Activated CD8-positive, alpha-beta memory T cell treated with anti-CD3 and anti-CD28 coated beads, Interleukin-2, amount 50 U/mL, for 4 hours (primary cell): ENCODE data around the gene CIC.
"Not testable (repeated sequence)": the region's sequence is repeated elsewhere in the genome, so short reads cannot be mapped to it uniquely, and the experiment has no call there.

Source experiments
- DNase-seq: peaks from one replicate; pipeline ENCODE4 v3.0.0-alpha.2; 2020

Gene CIC

GRCh38 chr19:42315024-42315423, 46.0 kb downstream of the CIC start:
- DNase-seq, result no peak

DNA sequence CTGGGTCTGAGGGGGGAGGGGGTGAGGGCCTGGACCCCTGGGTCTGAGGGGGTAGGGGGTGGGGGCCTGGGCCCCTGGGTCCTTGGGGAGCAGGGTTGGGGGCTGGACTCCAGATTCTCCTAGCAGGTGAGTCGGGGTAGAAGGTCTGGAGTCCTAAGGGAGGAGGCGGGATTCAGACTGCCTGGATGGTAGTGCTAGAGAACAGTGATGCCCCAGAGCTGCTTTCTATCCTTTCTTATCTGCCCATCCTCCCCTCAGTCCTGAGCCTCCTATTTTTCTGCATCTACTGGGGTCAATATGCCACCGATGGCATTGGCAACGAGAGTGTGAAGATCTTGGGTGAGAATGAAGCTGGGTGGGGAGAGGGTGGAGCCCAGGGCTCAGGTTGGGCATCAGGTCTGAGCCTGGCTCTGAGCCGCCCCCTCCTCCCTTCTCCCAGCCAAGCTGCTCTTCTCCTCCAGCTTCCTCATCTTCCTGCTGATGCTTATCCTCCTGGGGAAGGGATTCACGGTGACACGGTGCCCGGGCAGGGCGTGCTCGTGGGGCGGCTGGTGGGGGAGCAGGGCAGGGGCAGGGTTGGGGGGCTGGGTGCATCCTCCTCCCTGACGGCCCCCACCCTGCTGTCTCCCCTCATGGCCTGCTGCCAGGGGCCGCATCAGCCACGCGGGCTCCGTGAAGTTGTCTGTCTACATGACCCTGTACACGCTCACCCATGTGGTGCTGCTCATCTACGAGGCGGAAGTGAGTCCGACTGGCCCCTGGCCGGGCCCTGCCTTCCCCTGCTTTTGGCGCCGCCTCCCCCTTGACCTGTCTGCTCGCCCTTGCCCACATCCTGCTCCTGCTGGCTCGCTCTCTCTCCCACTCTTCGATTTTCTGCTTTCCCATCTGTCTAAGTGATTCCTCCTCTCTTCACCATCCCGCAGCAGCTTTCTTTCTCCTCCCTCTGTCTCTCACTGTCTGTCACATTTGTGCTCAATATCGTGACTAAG, 47.5 kb downstream of the CIC start:
- no peak for DNase-seq

DNA sequence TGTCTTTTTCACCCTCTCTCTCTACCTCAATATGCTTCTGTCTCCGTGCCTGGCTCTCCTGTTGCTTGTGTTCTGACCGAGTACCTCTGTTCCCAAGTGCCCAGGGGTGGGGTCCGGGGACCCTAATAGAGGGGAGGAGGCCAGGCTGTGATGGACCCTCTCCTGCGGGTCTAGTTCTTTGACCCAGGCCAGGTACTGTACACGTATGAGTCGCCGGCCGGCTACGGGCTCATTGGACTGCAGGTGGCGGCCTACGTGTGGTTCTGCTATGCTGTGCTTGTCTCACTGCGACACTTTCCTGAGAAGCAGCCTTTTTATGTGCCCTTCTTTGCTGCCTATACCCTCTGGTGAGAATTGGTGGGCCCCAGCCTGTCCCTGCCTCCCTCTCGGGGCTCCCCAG, 48.5 kb downstream of the CIC start:
- no peak for DNase-seq

DNA sequence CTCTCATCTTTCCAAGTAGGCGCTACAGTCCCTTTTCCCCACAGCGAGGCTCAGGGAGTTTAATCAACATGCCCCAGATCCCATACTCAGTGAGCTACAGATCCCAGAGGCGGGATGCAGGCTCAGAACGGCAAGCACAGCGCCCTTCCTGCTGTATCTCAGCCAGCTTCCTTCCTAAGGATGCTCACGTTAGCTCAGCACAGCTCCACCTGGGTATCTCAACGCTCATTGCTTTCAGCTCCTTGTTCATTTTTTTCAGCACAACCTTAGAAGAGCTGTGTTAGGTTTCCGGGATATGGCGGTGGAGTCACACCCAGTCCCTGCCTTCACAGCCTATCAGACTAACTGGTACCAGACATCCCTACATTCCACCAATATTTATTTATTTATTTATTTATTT, 53.3 kb downstream of the CIC start:
- DNase-seq, result no peak

DNA sequence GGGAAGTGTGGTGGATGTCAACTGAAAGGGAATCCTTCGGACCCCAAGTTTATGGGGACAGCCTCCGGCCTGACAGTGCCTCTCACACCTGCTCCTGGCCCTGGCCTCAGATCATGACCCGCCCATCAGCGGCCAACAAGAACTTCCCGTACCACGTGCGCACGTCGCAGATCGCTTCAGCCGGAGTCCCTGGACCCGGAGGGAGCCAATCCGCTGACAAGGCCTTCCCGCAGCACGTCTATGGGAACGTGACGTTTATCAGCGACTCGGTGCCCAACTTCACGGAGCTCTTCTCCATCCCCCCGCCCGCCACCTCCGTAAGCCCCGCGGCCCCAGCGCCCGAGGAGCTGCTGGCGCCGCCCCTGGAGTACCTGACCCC, 54.4 kb downstream of the CIC start:
- no peak for DNase-seq

GRCh38 chr19:42323852-42324654, 55.0 kb downstream of the CIC start:
- DNase-seq, result peak; percentile 26

GRCh38 chr19:42324655-42325307, 55.7 kb downstream of the CIC start:
- DNase-seq, result no peak

DNA sequence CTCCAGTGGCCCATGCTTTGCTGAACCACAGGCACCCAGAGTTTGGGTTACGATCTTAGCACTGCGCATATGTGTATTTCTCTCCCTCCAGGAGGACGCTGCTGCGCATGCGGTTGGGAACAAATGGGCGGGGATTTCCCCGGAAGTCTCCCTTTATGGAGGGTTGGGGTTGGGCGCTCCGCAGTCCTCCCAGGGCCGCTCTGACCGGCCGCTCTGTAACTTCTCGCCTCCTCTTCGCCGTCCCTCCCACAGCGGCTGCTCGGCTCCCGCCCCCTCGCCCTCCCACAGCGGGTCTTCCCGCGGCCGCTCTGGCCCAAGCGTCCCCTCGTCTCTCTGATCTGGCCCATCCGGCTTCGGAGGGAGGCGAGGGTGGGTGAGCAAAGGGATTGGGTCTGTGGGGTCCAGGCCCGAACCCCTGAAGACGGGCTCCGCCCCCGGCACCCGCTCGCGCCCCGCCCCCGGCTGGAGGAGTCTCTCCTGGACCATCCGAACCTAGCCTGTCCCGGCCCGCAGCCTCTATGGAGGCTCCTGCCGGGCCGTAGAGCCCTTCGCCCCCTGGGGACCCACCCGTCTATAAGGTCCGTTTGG, 56.4 kb downstream of the CIC start, which contains the start of gene MEGF8:
Gene MEGF8 (plus strand): TSS at position 328 of the 588 bp plus-strand sequence. CDS start 609 bp downstream, outside the sequence.
- peak; percentile 97 for DNase-seq

DNA sequence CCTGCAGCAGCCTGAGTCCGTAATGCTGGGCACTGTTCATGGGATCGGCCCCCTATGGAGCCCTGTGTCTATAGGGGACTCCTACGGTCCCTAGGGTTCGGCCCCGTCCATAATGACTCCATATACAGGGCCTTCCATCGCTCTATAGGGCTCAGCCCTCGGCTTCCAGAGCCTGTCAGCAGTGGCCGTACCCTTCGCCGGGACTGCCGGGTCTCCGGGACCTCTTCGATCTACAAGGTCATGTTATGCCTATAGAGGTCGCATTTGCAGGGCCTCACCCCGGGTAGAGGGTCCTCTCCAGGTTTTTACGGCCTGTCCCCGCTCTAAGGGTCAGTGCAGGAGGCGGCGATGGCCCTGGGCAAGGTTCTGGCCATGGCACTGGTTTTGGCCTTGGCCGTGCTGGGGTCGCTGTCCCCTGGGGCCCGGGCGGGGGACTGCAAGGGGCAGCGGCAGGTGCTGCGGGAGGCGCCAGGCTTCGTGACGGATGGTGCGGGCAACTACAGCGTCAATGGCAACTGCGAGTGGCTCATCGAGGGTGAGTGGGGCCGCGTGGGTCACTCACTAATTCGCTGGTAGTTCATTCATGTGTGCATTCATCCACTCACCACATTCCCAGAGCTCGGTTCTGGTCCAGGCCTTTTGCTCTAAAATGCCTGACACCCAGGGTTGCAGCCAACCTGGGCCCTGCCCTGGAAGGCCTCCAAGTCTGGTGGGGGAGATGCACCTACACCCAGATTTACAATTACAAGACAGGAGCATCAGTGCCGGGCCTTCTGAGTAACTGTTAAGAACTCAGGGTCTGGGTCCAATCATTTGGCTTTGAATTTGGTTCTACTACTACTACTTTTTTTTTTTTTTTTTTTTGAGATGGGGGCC, 57.1 kb downstream of the CIC start:
- no peak for DNase-seq

GRCh38 chr19:42326969-42327368, 57.9 kb downstream of the CIC start:
- DNase-seq, result no peak

GRCh38 chr19:42327381-42327780, 58.3 kb downstream of the CIC start:
- no peak for DNase-seq

GRCh38 chr19:42328106-42328505, 59.1 kb downstream of the CIC start:
- no peak for DNase-seq

GRCh38 chr19:42328854-42329253, 59.8 kb downstream of the CIC start:
- no peak for DNase-seq

DNA sequence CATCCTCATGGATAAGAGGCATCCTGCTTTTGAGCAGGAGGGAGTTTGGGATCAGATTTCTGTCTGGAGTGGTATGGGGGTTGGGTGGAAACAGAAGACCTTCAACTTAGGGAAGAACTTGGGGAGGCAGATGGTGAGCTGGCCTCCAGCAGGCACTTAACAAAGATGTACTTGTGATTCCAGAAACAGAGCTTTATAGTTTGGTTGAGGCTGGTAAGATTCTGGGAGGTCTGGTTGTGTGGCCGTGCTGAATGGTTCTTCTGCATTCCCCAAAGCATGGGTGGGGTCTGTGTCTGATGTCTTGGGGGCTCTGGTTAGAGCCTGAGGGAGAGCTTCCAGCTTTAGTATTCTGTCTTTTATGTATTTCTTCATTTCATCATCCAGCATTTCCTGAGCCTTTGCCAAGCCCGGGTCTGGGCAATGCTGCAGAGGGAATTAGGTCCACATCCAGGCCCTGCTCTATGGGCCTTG, 61.2 kb downstream of the CIC start:
- DNase-seq, result no peak

DNA sequence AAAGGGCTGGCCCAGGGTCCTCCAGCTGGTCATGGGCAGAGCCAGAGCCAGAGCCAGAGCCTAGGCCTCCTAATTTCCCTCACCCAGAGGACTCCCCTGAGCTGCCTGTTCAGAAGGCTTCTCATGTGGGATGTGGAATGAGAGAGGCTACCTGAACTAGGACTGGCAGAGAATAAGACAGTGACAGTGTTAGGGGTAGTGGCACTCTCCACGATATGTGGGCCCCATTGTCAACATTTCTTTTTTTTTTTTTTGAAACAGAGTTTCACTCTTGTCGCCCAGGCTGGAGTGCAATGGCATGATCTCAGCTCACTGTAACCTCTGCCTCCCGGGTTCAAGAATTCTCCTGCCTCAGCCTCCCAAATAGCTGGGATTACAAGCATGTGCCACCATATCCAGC, 62.3 kb downstream of the CIC start:
- DNase-seq, result not testable (repeated sequence)

GRCh38 chr19:42332059-42332458, 63.0 kb downstream of the CIC start:
- no peak for DNase-seq

GRCh38 chr19:42333018-42333417, 64.0 kb downstream of the CIC start:
- no peak for DNase-seq

DNA sequence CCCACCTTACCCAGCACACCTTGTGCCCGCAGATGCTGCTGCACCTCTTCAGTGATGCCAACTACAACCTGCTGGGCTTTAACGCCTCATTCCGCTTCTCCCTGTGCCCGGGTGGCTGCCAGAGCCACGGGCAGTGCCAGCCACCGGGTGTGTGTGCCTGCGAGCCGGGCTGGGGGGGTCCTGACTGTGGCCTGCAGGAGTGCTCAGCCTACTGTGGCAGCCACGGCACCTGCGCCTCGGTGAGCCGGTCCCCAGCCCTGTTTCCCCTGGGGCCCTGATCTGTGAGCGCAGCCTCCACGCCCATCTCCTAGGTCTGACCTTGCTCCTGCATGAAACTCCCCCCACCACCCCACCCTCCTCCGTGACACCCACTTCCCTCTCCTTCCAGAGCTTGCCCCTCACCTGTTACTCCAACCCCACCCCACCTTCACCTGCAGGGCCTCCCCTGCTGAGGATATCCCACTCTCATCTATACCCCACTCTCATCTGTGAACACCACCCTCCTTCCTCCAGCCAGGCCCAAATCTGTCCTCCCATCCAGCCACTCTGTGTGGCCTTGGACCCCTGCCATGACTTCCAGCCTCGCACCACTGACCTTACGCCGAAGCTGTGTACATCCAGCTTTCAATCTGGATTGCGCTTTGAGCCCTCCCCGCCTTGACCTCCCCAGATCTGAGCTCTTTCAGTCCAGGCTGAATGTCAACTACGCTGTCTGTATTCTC, 65.1 kb downstream of the CIC start:
- no peak for DNase-seq

DNA sequence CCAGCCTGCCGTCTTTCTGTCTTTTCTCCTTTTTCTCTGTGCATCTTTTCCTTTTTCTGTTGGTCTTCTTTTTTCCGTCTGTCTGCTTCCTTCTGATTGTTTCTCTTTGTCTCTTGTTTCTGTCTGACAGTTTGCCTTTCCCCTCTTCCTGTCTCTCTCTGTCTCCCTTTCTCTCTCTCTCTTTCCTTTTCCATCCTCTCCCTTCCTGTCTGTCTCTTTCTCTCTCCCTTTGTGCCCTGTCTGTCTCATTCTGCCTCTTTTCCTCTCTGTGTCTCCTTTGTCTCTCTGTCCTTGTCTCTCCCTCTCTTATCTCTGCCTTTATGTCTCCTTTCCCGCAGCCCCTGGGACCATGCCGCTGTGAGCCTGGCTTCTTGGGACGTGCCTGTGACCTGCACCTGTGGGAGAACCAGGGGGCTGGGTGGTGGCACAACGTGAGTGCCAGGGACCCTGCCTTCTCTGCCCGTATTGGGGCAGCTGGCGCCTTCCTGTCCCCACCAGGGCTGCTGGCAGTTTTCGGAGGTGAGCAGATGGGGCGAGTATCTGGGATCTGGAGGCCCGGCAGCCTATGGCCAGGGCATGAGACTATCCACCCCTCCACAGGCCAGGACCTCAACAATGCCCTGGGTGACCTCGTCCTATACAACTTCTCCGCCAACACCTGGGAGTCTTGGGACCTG, 65.8 kb downstream of the CIC start:
- no peak for DNase-seq

GRCh38 chr19:42335374-42335936, 66.4 kb downstream of the CIC start:
- no peak for DNase-seq
